UCSD-AML1 (cell line): ENCODE data around the gene TMEM273.
"Not testable (repeated sequence)": the region's sequence is repeated elsewhere in the genome, so short reads cannot be mapped to it uniquely, and the experiment has no call there.

Experiments used
- DNase-seq: peaks from one replicate; lab custom pipeline; 2025; ENCODE audit not compliant: unreplicated experiment; lab: John Stamatoyannopoulos, UW

The TMEM273 gene

GRCh38 chr10:49207113-49207512, 18.9 kb upstream of the TMEM273 start:
- no peak for DNase-seq

GRCh38 chr10:49205206-49205605, 17.0 kb upstream of the TMEM273 start:
- no peak for DNase-seq

- no peak for DNase-seq
These were observed 15.9 kb upstream of the TMEM273 start for GRCh38 chr10:49204119-49204518.

DNA sequence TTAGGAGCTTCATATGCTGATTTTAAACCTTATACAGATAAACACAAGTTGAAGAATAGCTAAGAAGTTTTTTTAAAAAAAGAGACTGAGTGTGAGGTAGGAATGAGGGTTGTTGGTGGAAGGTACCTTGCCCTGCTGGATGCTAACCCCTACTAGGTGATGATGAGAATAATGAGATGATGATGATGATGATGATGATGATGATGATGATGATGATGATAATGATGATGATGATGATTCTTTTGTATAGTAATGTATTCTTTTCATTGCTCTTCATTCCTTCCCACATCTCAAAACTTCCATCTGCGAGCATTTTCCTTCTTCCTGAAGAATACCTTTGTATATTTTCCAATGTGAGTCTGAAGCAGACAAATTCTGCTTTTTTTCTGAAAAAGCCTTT, 14.1 kb upstream of the TMEM273 start:
- no peak for DNase-seq

- DNase-seq = no peak
These were observed 12.7 kb upstream of the TMEM273 start for GRCh38 chr10:49200854-49201253.

GRCh38 chr10:49197171-49197570, 9.0 kb upstream of the TMEM273 start:
- no peak for DNase-seq

GRCh38 chr10:49195864-49196263, 7.7 kb upstream of the TMEM273 start:
- not testable (repeated sequence) for DNase-seq

DNA sequence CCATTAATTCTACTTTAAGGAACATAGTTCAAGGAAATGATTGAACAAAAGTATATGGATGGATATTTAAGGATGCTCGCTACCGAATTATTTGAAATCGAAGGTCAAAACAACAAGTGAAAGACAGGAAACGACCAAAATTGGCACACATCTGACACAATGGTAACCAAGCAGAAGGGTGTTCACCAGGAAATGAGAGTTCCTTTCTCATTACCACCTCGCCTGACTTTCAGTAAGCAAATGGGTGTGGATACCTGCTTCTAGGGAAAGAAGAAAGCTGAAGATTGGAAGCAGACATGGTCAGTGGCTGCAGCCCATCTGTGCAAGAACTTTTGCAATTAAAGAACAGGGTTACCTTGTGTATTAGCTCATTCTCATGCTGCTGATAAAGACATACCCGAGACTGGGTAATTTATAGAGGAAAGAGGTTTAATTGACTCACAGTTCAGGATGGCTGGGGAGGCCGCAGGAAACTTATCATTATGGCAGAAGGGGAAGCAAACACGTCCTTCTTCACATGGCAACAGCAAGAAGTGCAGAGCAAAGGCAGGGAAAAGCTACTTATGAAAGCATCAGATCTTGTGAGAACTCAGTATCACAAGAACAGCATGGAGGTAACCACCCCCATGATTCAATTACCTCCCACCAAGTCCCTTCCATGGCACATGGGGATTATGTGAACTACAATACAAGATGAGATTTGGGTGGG, 6.2 kb upstream of the TMEM273 start:
- DNase-seq = no peak

DNA sequence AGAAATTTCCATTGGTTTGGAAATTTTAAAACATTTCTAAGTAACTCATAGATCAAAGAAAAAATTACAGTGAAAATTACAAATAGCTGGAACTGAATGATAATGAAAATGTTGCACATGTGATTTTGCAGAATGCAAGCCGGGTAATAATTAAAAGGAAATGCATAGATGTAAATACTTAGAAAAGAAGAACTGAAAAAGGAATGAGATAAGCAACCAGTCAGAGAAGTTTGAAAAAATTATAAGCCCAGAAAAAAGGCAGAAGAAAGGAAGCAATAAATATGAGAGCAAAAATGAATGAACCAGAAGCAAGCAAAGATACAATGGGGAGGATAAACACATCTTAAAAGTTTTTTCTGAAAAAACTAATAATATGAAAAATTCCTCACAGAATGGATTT, 3.2 kb upstream of the TMEM273 start:
- DNase-seq = no peak

GRCh38 chr10:49189422-49189821, 1.2 kb upstream of the TMEM273 start:
- DNase-seq = no peak

GRCh38 chr10:49187044-49187484, 1.1 kb downstream of the TMEM273 start:
- DNase-seq = no peak

- no peak for DNase-seq
These were observed 1.6 kb downstream of the TMEM273 start for GRCh38 chr10:49186613-49187012.

GRCh38 chr10:49185213-49185612, 3.0 kb downstream of the TMEM273 start:
- no peak for DNase-seq

- DNase-seq = no peak
These were observed 3.5 kb downstream of the TMEM273 start for GRCh38 chr10:49184642-49185111.

GRCh38 chr10:49183596-49184542, 4.3 kb downstream of the TMEM273 start:
- DNase-seq = peak; percentile 52

DNA sequence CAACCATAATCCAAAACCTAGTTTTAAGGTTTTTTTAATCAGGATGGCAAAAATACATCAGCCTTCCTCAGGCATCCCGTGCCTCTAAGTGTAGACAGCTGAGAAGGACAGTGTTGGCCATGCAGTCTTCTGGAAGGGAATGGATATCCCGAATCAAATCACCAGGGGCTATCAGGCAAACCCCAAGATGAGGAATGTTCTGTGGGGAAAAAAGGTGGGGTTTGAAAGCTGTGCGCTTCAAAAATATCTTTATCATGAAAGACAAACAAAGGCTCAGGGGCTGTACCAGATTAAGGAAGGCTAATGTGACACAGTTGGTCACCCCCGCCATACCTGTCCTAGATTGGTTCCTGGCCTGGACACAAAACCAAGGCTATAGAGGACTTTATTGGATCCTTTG, 5.4 kb downstream of the TMEM273 start:
- no peak for DNase-seq

- no peak for DNase-seq
These were observed 7.7 kb downstream of the TMEM273 start for GRCh38 chr10:49180444-49180860.

GRCh38 chr10:49179699-49180443, 8.3 kb downstream of the TMEM273 start:
- no peak for DNase-seq

DNA sequence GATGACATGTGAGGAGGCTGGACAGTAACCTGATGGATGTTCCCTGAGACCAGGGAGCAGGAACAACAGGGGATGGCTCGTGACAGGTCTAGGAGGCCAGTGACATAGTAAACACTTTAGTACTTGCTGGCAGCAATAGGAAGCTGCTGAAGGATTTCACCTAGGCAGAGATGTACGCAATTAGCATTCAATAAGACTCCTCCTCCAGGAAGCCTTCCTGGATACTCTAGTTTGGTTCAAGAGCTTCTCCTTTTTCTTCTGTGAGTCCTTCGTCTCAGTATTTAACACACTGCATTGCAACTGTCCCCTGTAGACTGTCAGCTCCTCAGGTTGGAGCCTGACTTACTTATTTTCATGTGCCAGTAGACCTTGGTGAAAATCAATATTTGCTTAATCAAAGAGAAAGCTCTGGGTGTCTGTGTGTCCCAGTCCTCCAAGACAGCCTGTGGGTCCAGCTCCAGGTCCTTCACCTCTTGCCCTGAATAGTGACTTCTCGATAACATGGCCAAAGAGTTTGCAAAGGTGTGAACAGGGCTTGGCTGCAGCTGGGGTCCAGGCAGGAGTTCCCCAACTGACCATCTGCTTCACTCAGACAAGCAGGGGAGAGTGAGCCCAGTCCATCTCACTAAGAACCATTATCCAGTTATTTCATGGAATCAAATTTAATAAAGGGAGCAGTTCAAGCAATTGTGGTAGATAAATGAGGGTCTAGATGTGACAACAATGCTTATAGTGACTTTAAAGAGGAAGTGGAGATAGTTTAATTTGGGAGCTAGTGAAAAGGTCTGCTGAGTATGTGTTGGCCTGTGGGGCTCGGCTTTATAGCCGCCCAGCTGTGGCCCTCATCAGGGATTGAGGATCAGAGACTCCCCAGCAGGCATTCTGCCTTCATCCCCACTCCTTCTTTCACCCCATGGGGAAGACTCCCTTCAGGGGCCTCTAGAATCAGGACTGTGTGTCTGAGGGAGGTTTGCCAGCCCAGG, 9.4 kb downstream of the TMEM273 start:
- DNase-seq = no peak
